GM18870 (cell line): ENCODE data around the gene MCU.
"Not testable (repeated sequence)": the region's sequence is repeated elsewhere in the genome, so short reads cannot be mapped to it uniquely, and the experiment has no call there.

Experiments
- ATAC-seq: cut with Tn5 transposase; IDR thresholded peaks from one replicate; pipeline ENCODE4 v1.9.1; 2021; ENCODE audit warnings: moderate library complexity; ENCODE audit not compliant: unreplicated experiment

Gene MCU

GRCh38 chr10:72685264-72685921, 6.5 kb upstream of the MCU start:
- ATAC-seq: no peak

DNA sequence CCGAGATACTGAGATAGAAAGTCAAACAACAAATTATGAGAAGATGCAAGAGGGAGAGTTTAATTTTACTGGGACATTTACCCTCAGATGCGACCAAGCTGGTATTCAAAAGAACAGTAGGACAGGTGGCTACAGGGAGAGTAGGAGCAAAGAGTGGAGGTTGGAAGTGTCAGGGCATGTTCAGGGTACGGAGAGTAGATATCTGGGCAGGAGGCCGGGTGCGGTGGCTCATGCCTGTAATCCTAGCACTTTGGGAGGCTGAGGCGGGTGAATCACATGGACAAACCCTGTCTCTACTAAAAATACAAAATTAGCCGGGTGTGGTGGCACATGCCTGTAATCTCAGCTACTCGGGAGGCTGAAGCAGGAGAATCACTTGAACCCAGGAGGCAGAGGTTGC, 5.5 kb upstream of the MCU start:
- ATAC-seq: not testable (repeated sequence)

GRCh38 chr10:72687035-72687434, 4.9 kb upstream of the MCU start:
- no peak for ATAC-seq

- no peak for ATAC-seq
These were observed 3.7 kb upstream of the MCU start for GRCh38 chr10:72688208-72688651.

DNA sequence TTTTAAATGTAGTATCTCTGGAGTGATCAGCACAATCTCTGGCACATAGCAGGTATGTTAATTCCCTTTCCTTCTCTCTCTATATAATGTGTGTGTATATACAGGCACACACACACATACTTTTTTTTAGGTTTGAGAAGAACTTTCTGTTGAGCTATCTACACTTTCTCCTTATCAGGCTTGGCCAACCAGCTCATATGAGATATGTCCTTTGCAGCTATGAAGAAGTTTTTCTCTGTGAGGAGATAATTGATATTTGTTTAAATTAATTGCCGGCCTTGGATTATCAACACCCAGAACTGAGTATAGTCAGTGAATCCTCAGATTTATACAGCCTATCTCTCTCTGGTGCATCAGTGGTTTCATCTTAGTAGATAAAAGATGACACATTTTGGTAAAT, 2.3 kb upstream of the MCU start:
- ATAC-seq: no peak

- no peak for ATAC-seq
These were observed 1.7 kb upstream of the MCU start for GRCh38 chr10:72690071-72690755.

- ATAC-seq: no peak
These were observed 477 bp upstream of the MCU start for GRCh38 chr10:72691470-72691862.

GRCh38 chr10:72692744-72692993, 726 bp downstream of the MCU start:
- ATAC-seq: no peak

DNA sequence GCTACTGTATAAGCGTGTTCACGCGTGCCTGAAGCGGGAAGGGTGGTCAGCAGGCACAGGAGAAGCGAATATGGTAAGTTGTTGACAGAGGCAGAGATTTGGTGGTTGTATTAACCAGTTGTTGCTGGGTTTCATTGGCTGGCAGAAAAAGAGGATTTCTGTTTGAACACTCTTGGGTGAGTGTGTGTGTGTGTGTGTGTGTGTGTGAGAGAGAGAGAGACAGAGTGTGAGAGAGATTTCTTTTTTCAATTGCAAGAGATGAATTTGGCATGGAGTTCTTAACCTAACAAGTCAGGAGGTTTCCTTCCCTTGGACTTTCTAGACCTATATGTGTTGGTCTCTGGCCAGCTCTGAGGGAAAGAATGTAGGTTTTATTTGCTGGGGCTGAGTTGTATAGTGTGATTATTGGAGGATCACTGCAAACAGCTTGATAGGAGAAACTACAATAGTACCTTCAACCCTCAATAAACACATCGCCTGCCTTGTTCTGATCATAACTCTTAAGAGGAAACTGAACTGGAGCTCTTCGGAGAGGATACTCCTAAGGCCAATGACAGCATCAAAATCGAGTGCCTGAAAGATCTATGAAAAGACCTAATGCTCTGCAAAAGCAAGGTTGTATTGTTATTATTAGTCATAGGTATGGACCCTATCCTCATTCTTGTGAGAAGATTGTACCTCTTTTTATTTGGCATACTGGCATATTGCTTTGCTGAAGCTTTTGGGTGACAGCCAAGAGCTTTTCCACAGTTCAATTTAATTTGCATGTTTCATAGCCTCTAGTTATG, 1.2 kb downstream of the MCU start:
- no peak for ATAC-seq

DNA sequence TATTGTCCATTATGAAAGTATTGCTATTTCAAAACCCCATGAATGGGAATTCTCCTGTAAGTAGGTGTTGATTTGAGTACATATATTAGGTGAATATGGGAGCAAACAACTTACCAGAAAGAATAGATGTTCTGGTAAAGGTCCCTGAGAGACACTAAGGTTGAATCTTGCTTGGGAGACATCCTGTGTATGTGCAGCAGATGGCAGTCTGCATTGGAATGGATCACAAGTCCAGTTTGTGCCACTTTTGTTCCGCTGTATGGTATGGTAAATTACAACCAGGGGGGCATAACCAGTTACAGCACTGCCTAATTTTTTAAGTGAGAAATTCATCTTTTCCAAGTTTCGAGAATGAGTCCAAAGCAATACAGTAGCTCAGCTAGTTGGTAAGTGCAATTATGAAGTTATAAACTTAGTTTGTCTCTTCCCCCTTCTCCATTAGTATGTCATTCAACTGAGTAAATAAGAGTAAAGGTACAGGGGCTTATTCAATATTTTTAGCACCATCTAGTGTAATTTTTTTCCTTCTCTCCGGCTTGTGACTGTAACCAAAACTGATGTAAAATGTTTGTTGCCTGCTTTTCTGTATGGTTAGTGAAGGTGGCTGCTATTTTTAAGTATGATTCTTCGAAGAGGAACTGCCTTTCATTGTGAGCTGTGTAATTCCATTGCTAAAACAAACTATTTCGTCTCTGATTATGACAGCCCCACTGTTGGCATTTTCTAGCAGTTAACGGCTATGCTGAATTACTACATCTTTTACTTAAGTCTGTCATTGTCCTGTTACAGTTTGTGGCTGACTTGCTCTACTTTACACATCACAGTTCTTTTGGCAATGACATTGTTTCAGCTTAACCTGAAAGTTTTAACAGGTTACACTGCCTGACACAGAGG, 2.8 kb downstream of the MCU start:
- no peak for ATAC-seq

DNA sequence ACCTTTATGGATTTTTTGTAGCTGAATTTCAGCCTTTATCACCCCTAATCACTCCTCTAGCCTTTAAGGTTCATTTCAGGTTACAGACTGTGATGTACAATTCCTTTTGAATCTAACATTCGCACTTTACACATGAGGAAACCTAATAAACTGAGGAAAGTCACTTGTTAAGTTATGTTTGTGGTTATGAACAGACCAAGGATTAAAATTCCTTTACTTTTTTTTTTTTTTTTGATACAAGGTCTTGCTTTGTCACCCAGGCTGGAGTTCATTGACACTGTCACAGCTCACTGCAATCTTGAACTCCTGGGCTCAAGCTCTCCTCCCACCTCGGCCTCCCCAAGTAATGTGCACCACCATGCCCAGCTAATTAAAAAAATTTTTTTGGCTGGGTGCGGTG, 3.6 kb downstream of the MCU start:
- ATAC-seq: no peak

DNA sequence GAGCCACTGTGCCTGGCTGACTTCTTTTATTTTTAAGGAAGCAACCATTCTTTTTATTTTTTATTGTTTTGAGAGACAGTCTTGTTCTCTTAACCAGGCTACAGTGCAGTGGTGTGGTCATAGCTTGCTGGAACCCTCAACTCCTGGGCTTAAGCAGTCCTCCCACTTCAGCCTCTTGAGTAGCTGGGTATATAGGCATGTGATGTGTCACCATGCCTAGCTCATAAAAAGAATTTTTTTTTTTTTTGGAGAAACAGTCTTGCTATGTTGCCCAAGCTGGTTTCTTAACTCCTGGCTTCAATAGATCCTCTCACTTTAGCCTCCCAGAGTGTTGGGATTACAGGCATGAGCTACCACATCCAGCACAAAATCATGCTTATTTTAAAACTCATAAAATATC, 5.8 kb downstream of the MCU start:
- no peak for ATAC-seq

DNA sequence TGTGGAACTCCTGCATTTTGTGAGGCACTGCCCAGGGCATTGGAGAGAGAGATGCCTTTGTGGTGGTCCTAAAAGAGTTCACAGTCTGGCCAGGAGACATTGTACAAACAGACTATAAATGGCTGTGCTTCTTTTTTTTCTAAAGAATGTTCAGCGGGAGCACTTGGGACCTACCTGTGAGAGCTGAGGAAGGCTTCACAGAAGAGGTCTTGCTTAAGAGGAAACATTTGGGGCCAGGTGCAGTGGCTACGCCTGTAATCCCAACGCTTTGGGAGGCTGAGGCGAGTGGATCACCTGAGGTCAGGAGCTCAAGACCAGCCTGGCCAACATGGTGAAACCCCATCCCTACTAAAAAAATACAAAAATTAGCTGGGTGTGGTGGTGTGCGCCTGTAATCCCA, 10.5 kb downstream of the MCU start:
- not testable (repeated sequence) for ATAC-seq

DNA sequence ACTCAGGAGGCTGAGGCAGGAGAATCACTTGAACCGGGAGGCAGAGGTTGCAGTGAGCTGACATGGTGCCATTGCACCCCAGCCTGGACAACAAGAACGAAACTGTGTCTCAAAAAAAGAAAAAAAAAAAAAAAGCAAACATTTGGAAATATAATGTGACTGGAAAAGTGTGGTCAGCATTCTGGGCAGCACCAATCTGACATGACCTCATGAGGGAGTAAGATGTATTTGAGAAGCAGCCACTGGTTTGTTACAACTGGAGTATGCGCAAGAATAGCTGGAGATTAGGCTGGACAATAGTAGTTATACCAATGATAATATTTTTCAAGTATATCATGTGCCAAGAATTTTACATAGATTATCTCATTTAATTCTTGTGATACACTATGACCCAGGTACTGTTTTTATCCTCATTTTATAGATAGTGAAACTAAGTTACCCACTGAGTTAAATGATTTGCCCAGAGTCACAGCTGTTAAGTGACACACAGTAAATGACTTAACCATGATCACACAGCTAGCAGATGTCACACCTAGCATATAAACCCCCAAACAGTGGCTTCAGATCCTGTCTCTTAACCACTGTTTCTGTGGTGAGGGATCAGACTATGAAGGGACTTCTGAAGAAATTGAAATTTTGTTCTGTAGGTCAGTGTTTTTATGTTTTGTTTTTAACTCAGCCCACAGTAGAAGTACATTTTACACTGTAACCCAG, 11.1 kb downstream of the MCU start:
- peak; percentile 53 for ATAC-seq

DNA sequence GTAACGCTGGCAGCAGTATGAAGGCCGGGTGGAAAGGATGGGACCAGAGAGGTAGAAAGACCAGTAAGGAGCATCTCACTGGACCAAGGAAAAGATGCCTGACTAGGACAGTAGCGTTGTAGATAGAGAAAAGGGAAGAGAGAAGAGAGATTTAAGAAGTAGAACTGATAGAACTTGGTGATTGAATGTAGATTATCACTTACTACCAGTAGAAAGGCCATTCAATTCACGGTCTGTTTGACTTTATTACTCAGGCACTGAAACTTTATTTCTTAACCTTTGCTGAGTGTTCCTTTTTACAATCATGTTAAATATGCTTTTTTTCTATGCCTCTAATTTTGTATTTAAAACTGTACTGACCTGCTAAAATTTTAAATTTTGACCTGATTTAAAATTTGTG, 12.2 kb downstream of the MCU start:
- ATAC-seq: no peak

- ATAC-seq: no peak
These were observed 17.1 kb downstream of the MCU start for GRCh38 chr10:72709041-72709440.

GRCh38 chr10:72712136-72712535, 20.2 kb downstream of the MCU start:
- no peak for ATAC-seq

- no peak for ATAC-seq
These were observed 28.1 kb downstream of the MCU start for GRCh38 chr10:72719941-72720592.

DNA sequence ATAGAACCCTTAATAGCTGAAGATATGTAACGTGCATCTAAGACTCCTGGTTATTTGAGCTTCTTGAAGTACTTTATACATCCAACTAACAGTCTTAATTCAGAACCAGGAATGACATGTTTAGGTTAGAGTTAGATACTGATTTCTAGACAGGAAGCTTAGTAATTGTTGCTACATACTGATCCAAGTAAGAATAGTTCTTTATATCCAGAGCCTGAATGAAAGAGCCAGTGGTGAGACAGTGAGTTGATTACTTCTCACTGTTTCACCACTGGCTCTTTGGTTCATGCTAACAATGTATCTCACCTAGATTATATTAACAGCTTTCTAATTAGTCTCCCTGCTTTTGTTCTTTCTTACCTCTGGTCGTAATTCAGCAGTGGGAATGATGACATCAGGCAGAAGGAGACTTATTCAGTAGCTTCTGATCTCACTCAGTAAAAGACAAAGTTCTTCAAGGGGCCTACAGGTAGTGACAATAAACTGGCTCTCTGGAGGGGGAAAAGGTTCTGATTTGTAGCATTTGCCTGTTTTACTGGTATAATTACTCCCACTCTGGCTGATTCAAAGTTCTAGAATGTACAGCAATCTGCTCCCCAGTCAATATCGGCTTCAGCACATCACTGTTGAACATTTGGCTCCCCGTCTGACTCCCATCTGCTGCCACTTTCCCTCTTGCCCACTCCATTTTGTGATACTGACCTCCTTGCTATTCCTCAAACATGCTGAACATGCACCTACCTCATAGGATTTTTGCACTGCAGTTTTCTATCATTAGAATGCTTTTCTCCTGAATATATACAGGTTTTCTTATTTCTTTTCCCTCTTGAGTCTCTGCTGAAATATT, 29.1 kb downstream of the MCU start:
- ATAC-seq: no peak
